GM10266 (cell line): ENCODE measurements around the gene NTRK3.

Experiments used
- DNase-seq: peaks from one replicate; pipeline ENCODE4 v3.0.0; 2012; ENCODE audit errors: extremely low spot score
- CTCF ChIP-seq: IDR thresholded peaks from 2 replicates; pipeline ENCODE4 v1.5.1; 2012; ENCODE audit warnings: mild to moderate bottlenecking, low read depth; ENCODE audit not compliant: control insufficient read depth, insufficient read depth; ENCODE audit errors: missing control alignments

NTRK3 gene

GRCh38 chr15:87939848-87940457, 316.6 kb downstream of the NTRK3 start:
- no peak for TF ChIP-seq CTCF
- DNase-seq: no peak

- no peak for DNase-seq
- no peak for TF ChIP-seq CTCF
Observed at GRCh38 chr15:87938031-87938430, 318.5 kb downstream of the NTRK3 start.

- no peak for TF ChIP-seq CTCF
- DNase-seq: no peak
Observed at GRCh38 chr15:87935583-87935982, 321.0 kb downstream of the NTRK3 start.

- TF ChIP-seq CTCF: no peak
- no peak for DNase-seq
Observed at GRCh38 chr15:87931584-87931983, 325.0 kb downstream of the NTRK3 start.

- no peak for TF ChIP-seq CTCF
- DNase-seq: no peak
Observed at GRCh38 chr15:87930457-87930856, 326.1 kb downstream of the NTRK3 start.

- no peak for TF ChIP-seq CTCF
- no peak for DNase-seq
Observed at GRCh38 chr15:87929841-87930240, 326.7 kb downstream of the NTRK3 start.

GRCh38 chr15:87924433-87924832, 332.1 kb downstream of the NTRK3 start:
- TF ChIP-seq CTCF: no peak
- DNase-seq: no peak
